Loucy (cell line): Measurements from ENCODE around the gene ZNF157.

ENCODE experiments used
- H2AFZ ChIP-seq: fragments of 200-600 bp; sonication (generic); 2 replicates; pipeline ENCODE4 v1.6.0; 2016; ENCODE audit warnings: antibody characterized with exemption, mild to moderate bottlenecking, low read length, moderate library complexity
- H3F3A ChIP-seq: fragments of 200-600 bp; 2 replicates; pipeline ENCODE4 v1.6.0; 2016; ENCODE audit warnings: antibody characterized with exemption, low read depth, mild to moderate bottlenecking
- H3K27me3 ChIP-seq: fragments of 200-600 bp; sonication (generic); 2 replicates; pipeline ENCODE4 v1.6.1; 2014; ENCODE audit warnings: low read length, mild to moderate bottlenecking; ENCODE audit not compliant: insufficient read depth, poor library complexity, severe bottlenecking
- H3K36me3 ChIP-seq: fragments of 200-600 bp; sonication (generic); 2 replicates; pipeline ENCODE4 v1.6.1; 2016; ENCODE audit warnings: low read length; ENCODE audit not compliant: insufficient read depth
- H3K4me1 ChIP-seq: fragments of 200-600 bp; sonication (generic); 2 replicates; pipeline ENCODE4 v1.5.1; 2014; ENCODE audit warnings: low read length, mild to moderate bottlenecking; ENCODE audit not compliant: insufficient read depth, poor library complexity, severe bottlenecking
- H3K4me2 ChIP-seq: fragments of 200-600 bp; sonication (generic); 2 replicates; pipeline ENCODE4 v1.6.0; 2014; ENCODE audit warnings: antibody characterized with exemption, low read length, low read depth, mild to moderate bottlenecking; ENCODE audit not compliant: poor library complexity, severe bottlenecking
- H3K4me3 ChIP-seq: fragments of 200-600 bp; sonication (generic); 2 replicates; pipeline ENCODE4 v1.5.1; 2014; ENCODE audit warnings: low read length, mild to moderate bottlenecking, mixed read lengths; ENCODE audit not compliant: poor library complexity, severe bottlenecking
- H3K79me2 ChIP-seq: fragments of 200-600 bp; sonication (generic); 2 replicates; pipeline ENCODE4 v1.6.1; 2014; ENCODE audit warnings: low read length; ENCODE audit not compliant: insufficient read depth
- H3K9ac ChIP-seq: fragments of 200-600 bp; sonication (generic); 2 replicates; pipeline ENCODE4 v1.6.0; 2014; ENCODE audit warnings: mild to moderate bottlenecking, low read depth, low read length, moderate library complexity; ENCODE audit not compliant: poor library complexity, severe bottlenecking
- H3K9me2 ChIP-seq: fragments of 200-600 bp; sonication (generic); replicated peaks from 2 replicates; pipeline ENCODE4 v1.6.1; 2016; ENCODE audit warnings: low read depth, low read length, mixed read lengths
- H3K9me3 ChIP-seq: fragments of 200-600 bp; sonication (generic); 2 replicates; pipeline ENCODE4 v1.6.1; 2014; ENCODE audit warnings: mild to moderate bottlenecking, antibody characterized with exemption, low read length, low read depth; ENCODE audit not compliant: insufficient read depth
- H4K20me1 ChIP-seq: fragments of 200-600 bp; sonication (generic); 2 replicates; pipeline ENCODE4 v1.6.0; 2014; ENCODE audit warnings: antibody characterized with exemption, low read length, mild to moderate bottlenecking; ENCODE audit not compliant: insufficient read depth, poor library complexity, severe bottlenecking
- EZH2phosphoT487 ChIP-seq: fragments of 200-600 bp; IDR thresholded peaks from 2 replicates; pipeline ENCODE4 v1.6.1; 2018; ENCODE audit warnings: antibody characterized with exemption, mild to moderate bottlenecking, moderate library complexity, borderline replicate concordance
- TF ChIP-seq, protein P1 (sequence below): fragments of 200-600 bp; sonication (generic); conservative IDR thresholded peaks from 2 replicates; pipeline ENCODE4 v1.5.1; 2014; ENCODE audit warnings: mild to moderate bottlenecking, antibody characterized with exemption, low read length

ZNF157 gene

DNA sequence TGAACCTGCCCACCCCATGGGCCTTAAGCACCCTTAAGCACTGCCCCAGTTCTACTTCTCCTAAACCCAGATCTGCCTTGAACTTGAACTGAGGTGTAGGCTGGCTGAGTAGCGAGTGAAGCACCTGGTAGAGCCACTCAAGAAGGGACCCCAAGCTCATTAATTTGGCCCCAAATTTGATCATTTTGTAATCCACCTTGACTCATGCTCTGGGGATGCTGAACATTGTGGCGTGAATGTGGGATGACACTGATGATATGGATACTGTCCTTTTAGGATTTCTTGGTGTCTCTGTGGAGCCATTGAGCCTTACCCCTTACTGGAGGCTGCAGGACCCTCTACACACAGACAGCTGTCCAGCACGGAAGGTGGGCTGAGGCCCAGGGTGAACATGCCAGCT is at the start of gene ZNF157:
ZNF157 (plus strand) TSS at position 301 of the 400 bp plus-strand sequence; CDS start at position 392, 91 bp downstream.
- H3K9me2 ChIP-seq: no peaks in the 10 kb centered on the region
- H3K36me3 ChIP-seq: no peaks in the 10 kb centered on the region
- no peaks in the 10 kb centered on the region for H3F3A ChIP-seq
- peaks cover 4% of the 10 kb centered on the region; the same call in 1 of the 2 replicates for H3K79me2 ChIP-seq
- TF ChIP-seq, protein P1, sequence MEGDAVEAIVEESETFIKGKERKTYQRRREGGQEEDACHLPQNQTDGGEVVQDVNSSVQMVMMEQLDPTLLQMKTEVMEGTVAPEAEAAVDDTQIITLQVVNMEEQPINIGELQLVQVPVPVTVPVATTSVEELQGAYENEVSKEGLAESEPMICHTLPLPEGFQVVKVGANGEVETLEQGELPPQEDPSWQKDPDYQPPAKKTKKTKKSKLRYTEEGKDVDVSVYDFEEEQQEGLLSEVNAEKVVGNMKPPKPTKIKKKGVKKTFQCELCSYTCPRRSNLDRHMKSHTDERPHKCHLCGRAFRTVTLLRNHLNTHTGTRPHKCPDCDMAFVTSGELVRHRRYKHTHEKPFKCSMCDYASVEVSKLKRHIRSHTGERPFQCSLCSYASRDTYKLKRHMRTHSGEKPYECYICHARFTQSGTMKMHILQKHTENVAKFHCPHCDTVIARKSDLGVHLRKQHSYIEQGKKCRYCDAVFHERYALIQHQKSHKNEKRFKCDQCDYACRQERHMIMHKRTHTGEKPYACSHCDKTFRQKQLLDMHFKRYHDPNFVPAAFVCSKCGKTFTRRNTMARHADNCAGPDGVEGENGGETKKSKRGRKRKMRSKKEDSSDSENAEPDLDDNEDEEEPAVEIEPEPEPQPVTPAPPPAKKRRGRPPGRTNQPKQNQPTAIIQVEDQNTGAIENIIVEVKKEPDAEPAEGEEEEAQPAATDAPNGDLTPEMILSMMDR: no peak
- no peak for TF ChIP-seq EZH2phosphoT487
- H2AFZ ChIP-seq: no peak within 1 kb of the TSS
- H3K27me3 ChIP-seq: no peaks in the 10 kb centered on the region
- no peaks in the 10 kb centered on the region for H4K20me1 ChIP-seq
- H3K4me3 ChIP-seq: no peak within 1 kb of the TSS
- H3K9ac ChIP-seq: no peak within 1 kb of the TSS
- peaks cover 6% of the 10 kb centered on the region for H3K4me1 ChIP-seq
- no peaks in the 10 kb centered on the region for H3K9me3 ChIP-seq
- no peak within 1 kb of the TSS for H3K4me2 ChIP-seq

DNA sequence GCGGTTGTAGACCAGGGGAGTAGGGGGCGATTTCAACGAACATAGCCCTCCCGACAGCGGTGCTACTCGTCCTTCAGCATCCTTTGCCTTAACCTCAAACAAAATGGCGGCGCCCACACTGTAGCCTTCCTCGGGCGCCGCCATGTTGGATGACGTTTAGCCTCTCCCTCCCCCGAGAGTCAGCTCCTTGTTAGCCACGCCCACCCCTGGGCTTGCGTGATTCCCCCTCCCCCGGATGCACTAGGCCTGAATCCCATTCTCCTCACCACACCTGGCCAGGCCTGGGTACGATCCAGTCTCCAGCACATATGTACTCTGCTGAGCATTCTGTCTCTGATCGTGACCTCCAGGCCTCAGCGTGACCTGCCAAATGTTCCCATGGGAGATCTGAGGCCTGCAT is 49.0 kb upstream of the ZNF157 start:
- H3K79me2 ChIP-seq: no peaks in the 10 kb centered on the region
- H3K4me3 ChIP-seq: no peak overlapping the region
- H3K9me3 ChIP-seq: no peaks in the 10 kb centered on the region
- H4K20me1 ChIP-seq: no peaks in the 10 kb centered on the region
- H3K4me1 ChIP-seq: no peaks in the 10 kb centered on the region
- H3K36me3 ChIP-seq: no peaks in the 10 kb centered on the region
- no peak overlapping the region for H3K4me2 ChIP-seq
- no peak for TF ChIP-seq EZH2phosphoT487
- TF ChIP-seq, protein P1: no peak
- no peaks in the 10 kb centered on the region for H3F3A ChIP-seq
- no peaks in the 10 kb centered on the region for H3K9me2 ChIP-seq
- H3K27me3 ChIP-seq: no peaks in the 10 kb centered on the region
- no peak overlapping the region for H3K9ac ChIP-seq
- no peak overlapping the region for H2AFZ ChIP-seq

DNA sequence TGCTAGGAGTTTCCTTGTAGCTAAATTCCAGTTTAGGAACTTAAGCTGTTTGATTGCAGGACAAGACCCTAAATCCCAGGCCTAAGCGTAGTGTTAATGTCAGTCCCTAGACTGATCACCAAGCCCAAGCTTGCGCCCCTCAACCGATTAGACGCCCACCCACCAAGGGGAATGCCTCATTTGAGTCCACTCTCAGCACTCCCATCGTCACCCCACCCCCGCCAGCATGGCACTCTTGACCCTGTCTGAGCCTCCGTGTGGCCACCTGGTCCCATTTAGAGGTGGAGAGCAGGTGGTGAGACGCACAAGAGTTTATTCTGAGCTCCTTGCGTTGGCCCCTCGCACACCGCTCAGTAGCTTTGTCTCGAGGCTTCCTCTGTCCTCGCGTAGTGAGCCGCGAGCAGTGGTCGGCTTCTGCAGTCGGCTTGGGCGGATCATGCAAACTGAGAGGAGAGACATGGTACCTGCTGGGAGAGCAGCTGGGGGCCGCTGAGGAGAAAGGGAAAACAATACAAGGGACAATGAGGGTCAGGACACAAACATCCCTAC is 48.5 kb upstream of the ZNF157 start:
- TF ChIP-seq EZH2phosphoT487: no peak
- TF ChIP-seq, protein P1: no peak
- H3K27me3 ChIP-seq: no peaks in the 10 kb centered on the region
- no peaks in the 10 kb centered on the region for H4K20me1 ChIP-seq
- no peak overlapping the region for H3K4me3 ChIP-seq
- H3K9me2 ChIP-seq: no peaks in the 10 kb centered on the region
- no peaks in the 10 kb centered on the region for H3F3A ChIP-seq
- no peaks in the 10 kb centered on the region for H3K4me1 ChIP-seq
- no peak overlapping the region for H3K4me2 ChIP-seq
- H3K36me3 ChIP-seq: no peaks in the 10 kb centered on the region
- H3K79me2 ChIP-seq: no peaks in the 10 kb centered on the region
- H3K9ac ChIP-seq: no peak overlapping the region
- no peak overlapping the region for H2AFZ ChIP-seq
- H3K9me3 ChIP-seq: no peaks in the 10 kb centered on the region
